ENCODE measurements around the gene TRAPPC13.
"Not testable (repeated sequence)": the region's sequence is repeated elsewhere in the genome, so short reads cannot be mapped to it uniquely, and the experiment has no call there.

Gene TRAPPC13

GRCh38 chr5:65663804-65664521, 39.1 kb downstream of the TRAPPC13 start:
- DNase-seq (ENCODE audit: low read depth): no peak
- TF ChIP-seq, protein P1, sequence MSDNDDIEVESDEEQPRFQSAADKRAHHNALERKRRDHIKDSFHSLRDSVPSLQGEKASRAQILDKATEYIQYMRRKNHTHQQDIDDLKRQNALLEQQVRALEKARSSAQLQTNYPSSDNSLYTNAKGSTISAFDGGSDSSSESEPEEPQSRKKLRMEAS (IDR thresholded peaks at IDR 0.05; ENCODE audit: low read depth, low read length): no peak
- no peak for TF ChIP-seq POLR2A (IDR thresholded peaks at IDR 0.05; ENCODE audit: extremely low read depth, insufficient read length)
- TF ChIP-seq, protein P2, sequence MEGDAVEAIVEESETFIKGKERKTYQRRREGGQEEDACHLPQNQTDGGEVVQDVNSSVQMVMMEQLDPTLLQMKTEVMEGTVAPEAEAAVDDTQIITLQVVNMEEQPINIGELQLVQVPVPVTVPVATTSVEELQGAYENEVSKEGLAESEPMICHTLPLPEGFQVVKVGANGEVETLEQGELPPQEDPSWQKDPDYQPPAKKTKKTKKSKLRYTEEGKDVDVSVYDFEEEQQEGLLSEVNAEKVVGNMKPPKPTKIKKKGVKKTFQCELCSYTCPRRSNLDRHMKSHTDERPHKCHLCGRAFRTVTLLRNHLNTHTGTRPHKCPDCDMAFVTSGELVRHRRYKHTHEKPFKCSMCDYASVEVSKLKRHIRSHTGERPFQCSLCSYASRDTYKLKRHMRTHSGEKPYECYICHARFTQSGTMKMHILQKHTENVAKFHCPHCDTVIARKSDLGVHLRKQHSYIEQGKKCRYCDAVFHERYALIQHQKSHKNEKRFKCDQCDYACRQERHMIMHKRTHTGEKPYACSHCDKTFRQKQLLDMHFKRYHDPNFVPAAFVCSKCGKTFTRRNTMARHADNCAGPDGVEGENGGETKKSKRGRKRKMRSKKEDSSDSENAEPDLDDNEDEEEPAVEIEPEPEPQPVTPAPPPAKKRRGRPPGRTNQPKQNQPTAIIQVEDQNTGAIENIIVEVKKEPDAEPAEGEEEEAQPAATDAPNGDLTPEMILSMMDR (IDR thresholded peaks at IDR 0.05; ENCODE audit: low read depth, low read length): no peak
- no peak overlapping the region for H3K4me3 ChIP-seq (ENCODE audit: low read depth, low read length)

DNA sequence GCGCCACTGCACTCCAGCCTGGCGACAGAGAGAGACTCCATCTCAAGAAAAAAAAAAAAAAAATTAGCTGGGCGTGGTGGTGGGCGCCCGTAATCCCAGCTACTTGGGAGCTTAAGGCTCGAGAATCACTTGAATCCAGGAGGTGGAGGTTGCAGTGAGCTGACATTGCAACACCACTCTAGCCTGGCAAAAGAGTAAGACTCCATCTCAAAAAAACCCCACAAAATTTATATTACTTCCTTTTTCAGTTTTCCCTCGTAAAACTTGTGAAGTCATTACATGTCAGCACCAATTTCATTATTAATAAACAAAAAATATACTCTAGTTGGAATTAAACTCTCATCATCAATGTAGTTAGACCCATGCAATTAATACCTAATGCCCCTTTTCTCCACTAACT, 43.9 kb downstream of the TRAPPC13 start:
- DNase-seq (ENCODE audit: low read depth): peak; percentile 71
- no peak overlapping the region for H3K4me3 ChIP-seq (ENCODE audit: low read depth, low read length)
- TF ChIP-seq, protein P2 (IDR thresholded peaks at IDR 0.05; ENCODE audit: low read depth, low read length): no peak
- TF ChIP-seq, protein P1 (IDR thresholded peaks at IDR 0.05; ENCODE audit: low read depth, low read length): no peak
- TF ChIP-seq MYC (IDR thresholded peaks at IDR 0.05; ENCODE audit: low read depth, low read length) (no peak), POLR2A (IDR thresholded peaks at IDR 0.05; ENCODE audit: extremely low read depth, insufficient read length) (no peak)

GRCh38 chr5:65672796-65673195, 48.0 kb downstream of the TRAPPC13 start:
- no peak overlapping the region for H3K4me3 ChIP-seq (ENCODE audit: low read depth, low read length)
- peak; percentile 20 for DNase-seq (ENCODE audit: low read depth)
- TF ChIP-seq MYC (IDR thresholded peaks at IDR 0.05; ENCODE audit: low read depth, low read length) (no peak), POLR2A (IDR thresholded peaks at IDR 0.05; ENCODE audit: extremely low read depth, insufficient read length) (no peak)
- TF ChIP-seq, protein P1 (IDR thresholded peaks at IDR 0.05; ENCODE audit: low read depth, low read length): no peak
- TF ChIP-seq, protein P2 (IDR thresholded peaks at IDR 0.05; ENCODE audit: low read depth, low read length): no peak

- TF ChIP-seq, protein P1 (IDR thresholded peaks at IDR 0.05; ENCODE audit: low read depth, low read length): no peak
- no peak for TF ChIP-seq MYC (IDR thresholded peaks at IDR 0.05; ENCODE audit: low read depth, low read length)
- TF ChIP-seq, protein P2 (IDR thresholded peaks at IDR 0.05; ENCODE audit: low read depth, low read length): no peak
- TF ChIP-seq POLR2A (IDR thresholded peaks at IDR 0.05; ENCODE audit: extremely low read depth, insufficient read length): no peak
- no peak overlapping the region for H3K4me3 ChIP-seq (ENCODE audit: low read depth, low read length)
- DNase-seq (ENCODE audit: low read depth): no peak
Observed at GRCh38 chr5:65674749-65675148, 49.9 kb downstream of the TRAPPC13 start.

GRCh38 chr5:65676056-65676455, 51.2 kb downstream of the TRAPPC13 start:
- not testable (repeated sequence) for H3K4me3 ChIP-seq (ENCODE audit: low read depth, low read length)
- DNase-seq (ENCODE audit: low read depth): peak; percentile 49

- no peak overlapping the region for H3K4me3 ChIP-seq (ENCODE audit: low read depth, low read length)
- TF ChIP-seq, protein P1 (IDR thresholded peaks at IDR 0.05; ENCODE audit: low read depth, low read length): no peak
- TF ChIP-seq POLR2A (IDR thresholded peaks at IDR 0.05; ENCODE audit: extremely low read depth, insufficient read length) (no peak), MYC (IDR thresholded peaks at IDR 0.05; ENCODE audit: low read depth, low read length) (no peak)
- TF ChIP-seq, protein P2 (IDR thresholded peaks at IDR 0.05; ENCODE audit: low read depth, low read length): no peak
- DNase-seq (ENCODE audit: low read depth): no peak
Observed at GRCh38 chr5:65682148-65682547, 57.3 kb downstream of the TRAPPC13 start.
